Thyroid gland (tissue), 4 donors: Measurements from ENCODE around the gene IMMP1L.

Source experiments
- POLR2A ChIP-seq, 2 donors: fragments of 450-650 bp; IDR thresholded peaks; one replicate each; pipeline ENCODE4 v1.6.1; 2017; ENCODE audit warnings: antibody characterized with exemption in 2 of 2, mild to moderate bottlenecking in 2 of 2, moderate library complexity in 1 of 2
- TF ChIP-seq, protein P1 (sequence below), 6 experiments: fragments of 200-600 bp in 3 of 6; fragments of 450-650 bp in 3 of 6; sonication (generic) in 3 of 6; IDR thresholded peaks; one replicate each; pipeline ENCODE4 v1.5.1; 2016 to 2019; ENCODE audit warnings: antibody characterized with exemption in 6 of 6, mild to moderate bottlenecking in 2 of 6, inconsistent platforms in 1 of 6, moderate library complexity in 1 of 6

DNA sequence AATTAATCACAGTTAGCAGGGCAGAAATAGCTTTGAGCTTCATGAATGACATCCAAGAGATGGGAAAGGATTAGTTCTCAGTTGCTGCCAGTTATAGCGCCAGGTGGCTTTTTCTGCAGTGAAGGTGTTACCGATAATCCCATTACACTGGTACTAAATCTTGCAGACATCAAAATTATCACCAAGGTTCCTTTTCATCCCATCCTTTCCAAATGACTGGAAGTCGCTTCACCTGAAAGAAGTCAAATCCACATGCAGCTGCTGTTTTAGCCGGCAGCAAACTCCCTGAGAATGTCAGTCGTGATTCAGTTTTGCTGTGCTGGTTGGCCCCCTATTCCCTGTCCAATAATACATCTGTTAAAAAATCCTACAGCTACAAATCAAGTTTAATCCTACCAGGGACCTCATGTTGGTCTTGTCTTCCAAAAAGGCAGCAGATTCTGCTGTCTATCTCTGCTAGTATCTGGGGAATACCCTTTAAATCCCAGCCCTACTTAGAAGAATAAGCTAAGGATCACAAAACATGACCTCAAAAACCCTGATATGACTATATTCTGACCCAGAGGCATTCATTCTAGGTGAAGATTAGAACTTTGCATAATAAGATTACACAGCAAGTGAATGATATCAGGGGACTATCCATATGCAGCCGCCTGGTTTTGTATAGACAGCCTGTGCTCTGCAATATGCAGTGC, 31.7 kb downstream of the IMMP1L start:
- TF ChIP-seq, protein P1, sequence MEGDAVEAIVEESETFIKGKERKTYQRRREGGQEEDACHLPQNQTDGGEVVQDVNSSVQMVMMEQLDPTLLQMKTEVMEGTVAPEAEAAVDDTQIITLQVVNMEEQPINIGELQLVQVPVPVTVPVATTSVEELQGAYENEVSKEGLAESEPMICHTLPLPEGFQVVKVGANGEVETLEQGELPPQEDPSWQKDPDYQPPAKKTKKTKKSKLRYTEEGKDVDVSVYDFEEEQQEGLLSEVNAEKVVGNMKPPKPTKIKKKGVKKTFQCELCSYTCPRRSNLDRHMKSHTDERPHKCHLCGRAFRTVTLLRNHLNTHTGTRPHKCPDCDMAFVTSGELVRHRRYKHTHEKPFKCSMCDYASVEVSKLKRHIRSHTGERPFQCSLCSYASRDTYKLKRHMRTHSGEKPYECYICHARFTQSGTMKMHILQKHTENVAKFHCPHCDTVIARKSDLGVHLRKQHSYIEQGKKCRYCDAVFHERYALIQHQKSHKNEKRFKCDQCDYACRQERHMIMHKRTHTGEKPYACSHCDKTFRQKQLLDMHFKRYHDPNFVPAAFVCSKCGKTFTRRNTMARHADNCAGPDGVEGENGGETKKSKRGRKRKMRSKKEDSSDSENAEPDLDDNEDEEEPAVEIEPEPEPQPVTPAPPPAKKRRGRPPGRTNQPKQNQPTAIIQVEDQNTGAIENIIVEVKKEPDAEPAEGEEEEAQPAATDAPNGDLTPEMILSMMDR (IDR thresholded peaks at IDR 0.05) = no peak
- no peak for TF ChIP-seq POLR2A (IDR thresholded peaks at IDR 0.05)
